HepG2 (cell line): ENCODE results near the gene XXYLT1. TPM values are rescaled to one million over a fixed set of nuclear protein-coding genes. Genes with fewer than 3 reads are reported as not detected.

Experiments used
- ARID3A ChIP-seq: IDR thresholded peaks from 2 replicates; pipeline ENCODE4 v1.6.1; 2012; ENCODE audit warnings: low read depth, low read length, improper control_type of control experiment
- BRF2 ChIP-seq: sonication (generic); formaldehyde crosslinking; IDR thresholded peaks from 2 replicates; pipeline ENCODE4 v1.8.1; 2022; ENCODE audit warnings: mild to moderate bottlenecking, missing genetic modification reagents
- CBX1 ChIP-seq: IDR thresholded peaks from one replicate; pipeline ENCODE4 v1.6.1; 2016; ENCODE audit warnings: antibody characterized with exemption, low read depth
- GATA4 ChIP-seq: sonication (generic); IDR thresholded peaks from 2 replicates; pipeline ENCODE4 v1.6.1; 2016; ENCODE audit warnings: antibody characterized with exemption, low read depth, borderline replicate concordance
- MXD3 ChIP-seq: IDR thresholded peaks from 2 replicates; pipeline ENCODE4 v1.6.1; 2016; ENCODE audit warnings: mild to moderate bottlenecking, missing biosample characterization, missing genetic modification reagents
- NCOR1 ChIP-seq: fragments of 200-600 bp; sonication (generic); IDR thresholded peaks from 2 replicates; pipeline ENCODE4 v1.7.0; 2017; ENCODE audit warnings: antibody characterized with exemption, low read length, borderline replicate concordance
- NFATC3 ChIP-seq: sonication (generic); formaldehyde crosslinking; IDR thresholded peaks from 2 replicates; pipeline ENCODE4 v1.5.1; 2020; ENCODE audit warnings: mild to moderate bottlenecking, missing genetic modification reagents
- NFYB ChIP-seq: sonication (generic); formaldehyde crosslinking; IDR thresholded peaks from 2 replicates; pipeline ENCODE4 v1.4.0; 2020; ENCODE audit warnings: missing genetic modification reagents
- PCBP2 ChIP-seq: fragments of 200-400 bp; formaldehyde crosslinking; optimal IDR thresholded peaks from 2 replicates; pipeline ENCODE3; 2018; ENCODE audit warnings: low read length, low read depth; ENCODE audit not compliant: poor library complexity, severe bottlenecking
- SRF ChIP-seq: IDR thresholded peaks from 2 replicates; pipeline ENCODE4 v1.6.1; 2011; ENCODE audit warnings: mild to moderate bottlenecking, low read depth, low read length, moderate library complexity
- YEATS2 ChIP-seq: sonication (generic); formaldehyde crosslinking; IDR thresholded peaks from 2 replicates; pipeline ENCODE4 v1.4.0; 2020; ENCODE audit warnings: missing genetic modification reagents, borderline replicate concordance
- ZNF276 ChIP-seq: sonication (generic); formaldehyde crosslinking; IDR thresholded peaks from 2 replicates; pipeline ENCODE4 v1.4.0; 2020; ENCODE audit warnings: mild to moderate bottlenecking, low read depth, missing genetic modification reagents
- ZNF30 ChIP-seq: sonication (generic); formaldehyde crosslinking; IDR thresholded peaks from 2 replicates; pipeline ENCODE4 v1.5.0; 2020; ENCODE audit warnings: mild to moderate bottlenecking, missing genetic modification reagents
- ZNF646 ChIP-seq: sonication (generic); formaldehyde crosslinking; IDR thresholded peaks from 2 replicates; pipeline ENCODE4 v1.9.0; 2021; ENCODE audit warnings: mild to moderate bottlenecking, missing genetic modification reagents
- polyA plus RNA-seq, 8 experiments: library from polyadenylated mRNA; depleted of rRNA in 3 of 8; stranded (reverse) in 7 of 8; unstranded in 1 of 8; fragments of >200 nt; fragmentation: Illumina TruSeq in 4 of 8; extraction: Trizol in 4 of 8; gene quantifications; 2 replicates each; pipeline versions ENCODE4 v1.2.1 to v1.2.3, GENCODE V29; 2011 to 2016; ENCODE audit warnings: low read depth in 4 of 8, missing spikeins in 1 of 8, mixed read lengths in 1 of 8; ENCODE audit not compliant: insufficient read depth in 1 of 8
- total RNA-seq, 5 experiments: library from RNA; depleted of rRNA; stranded (reverse); fragments of >200 nt; fragmentation: Illumina TruSeq; extraction: Trizol; gene quantifications; 2 replicates each; pipeline ENCODE4 v1.2.3, GENCODE V29; 2016; ENCODE audit warnings: low read depth in 1 of 5

Gene XXYLT1
- total and polyA plus RNA-seq, 2 of the 13 experiments (the other 11 are each of a cell fraction or from before 2014, with no cell fraction given) = 17.7 to 19.0 TPM

GRCh38 chr3:195160257-195160898 is 110.6 kb downstream of the XXYLT1 start (continued):
- TF ChIP-seq SRF = no peak
- no peak for TF ChIP-seq ZNF646
- peak; percentile 38; the same call in 1 of the 2 replicates for TF ChIP-seq ARID3A
- TF ChIP-seq NCOR1 = peak; percentile 75
- peak; percentile 90 for TF ChIP-seq GATA4
- no peak for TF ChIP-seq ZNF30
- no peak for TF ChIP-seq NFYB (CRISPR knock-in tag)
- no peak for TF ChIP-seq BRF2
- 0 out of 2 replicates have a peak, but pooled peaks have one; percentile 14 for TF ChIP-seq NFATC3 (CRISPR knock-in tag)
- TF ChIP-seq YEATS2 = no peak
- no peak for TF ChIP-seq ZNF276 (CRISPR knock-in tag)
- TF ChIP-seq MXD3 (CRISPR knock-in tag) = no peak
- TF ChIP-seq CBX1 = no peak
- no peak for TF ChIP-seq PCBP2
